Osteoblast (primary cell): ENCODE data around the gene CTLA4. TPM values are rescaled to one million over a fixed set of nuclear protein-coding genes. Genes with fewer than 3 reads are reported as not detected.
"Not testable (repeated sequence)": the region's sequence is repeated elsewhere in the genome, so short reads cannot be mapped to it uniquely, and the experiment has no call there.

Experiments used
- DNase-seq: peaks from one replicate; pipeline ENCODE4 v3.0.0; 2011; ENCODE audit warnings: low spot score, mixed read lengths; ENCODE audit not compliant: insufficient read length; ENCODE audit errors: missing footprints
- H2AFZ ChIP-seq: 2 replicates; pipeline ENCODE4 v1.6.0; 2011; ENCODE audit warnings: mild to moderate bottlenecking, low read length
- H3K27ac ChIP-seq: 2 replicates; pipeline ENCODE4 v1.5.1; 2011; ENCODE audit warnings: mild to moderate bottlenecking, low read depth, low read length, moderate library complexity
- H3K27me3 ChIP-seq: 2 replicates; pipeline ENCODE4 v1.6.0; 2012; ENCODE audit warnings: mild to moderate bottlenecking, control low read depth, inconsistent platforms, low read length, moderate library complexity; ENCODE audit not compliant: insufficient read depth
- H3K36me3 ChIP-seq: 2 replicates; pipeline ENCODE4 v1.5.1; 2011; ENCODE audit warnings: mild to moderate bottlenecking, low read length, control low read depth, moderate library complexity; ENCODE audit not compliant: insufficient read depth
- H3K4me1 ChIP-seq: 2 replicates; pipeline ENCODE4 v1.5.1; 2011; ENCODE audit warnings: mild to moderate bottlenecking, low read length, control low read depth, moderate library complexity; ENCODE audit not compliant: insufficient read depth
- H3K4me2 ChIP-seq: 2 replicates; pipeline ENCODE4 v1.6.0; 2011; ENCODE audit warnings: mild to moderate bottlenecking, low read length; ENCODE audit not compliant: insufficient read depth
- H3K4me3 ChIP-seq: fragments of 200-600 bp; sonication (generic); 3 replicates; pipeline ENCODE4 v1.5.1; 2012; ENCODE audit warnings: mild to moderate bottlenecking, low read length, inconsistent platforms; ENCODE audit not compliant: insufficient read depth
- H3K79me2 ChIP-seq: 2 replicates; pipeline ENCODE4 v1.6.0; 2012; ENCODE audit warnings: mild to moderate bottlenecking, low read length, control low read depth, inconsistent platforms; ENCODE audit not compliant: insufficient read depth
- H3K9me3 ChIP-seq: 2 replicates; pipeline ENCODE4 v1.5.1; 2011; ENCODE audit warnings: low read depth, low read length, control low read depth
- H4K20me1 ChIP-seq: 2 replicates; pipeline ENCODE4 v1.6.0; 2012; ENCODE audit warnings: mild to moderate bottlenecking, low read length, control low read depth; ENCODE audit not compliant: insufficient read depth
- total RNA-seq: library from RNA; depleted of rRNA; stranded (reverse); fragments of >200 nt; gene quantifications from 2 replicates; pipeline ENCODE4 v1.2.3, GENCODE V29; 2012
- TF ChIP-seq, protein P1 (sequence below): IDR thresholded peaks from 2 replicates; pipeline ENCODE4 v1.5.1; 2011; ENCODE audit warnings: mild to moderate bottlenecking, low read depth, low read length, moderate library complexity; ENCODE audit errors: extremely low read depth

The CTLA4 gene
- total RNA-seq, 1 donor, result not detected

DNA sequence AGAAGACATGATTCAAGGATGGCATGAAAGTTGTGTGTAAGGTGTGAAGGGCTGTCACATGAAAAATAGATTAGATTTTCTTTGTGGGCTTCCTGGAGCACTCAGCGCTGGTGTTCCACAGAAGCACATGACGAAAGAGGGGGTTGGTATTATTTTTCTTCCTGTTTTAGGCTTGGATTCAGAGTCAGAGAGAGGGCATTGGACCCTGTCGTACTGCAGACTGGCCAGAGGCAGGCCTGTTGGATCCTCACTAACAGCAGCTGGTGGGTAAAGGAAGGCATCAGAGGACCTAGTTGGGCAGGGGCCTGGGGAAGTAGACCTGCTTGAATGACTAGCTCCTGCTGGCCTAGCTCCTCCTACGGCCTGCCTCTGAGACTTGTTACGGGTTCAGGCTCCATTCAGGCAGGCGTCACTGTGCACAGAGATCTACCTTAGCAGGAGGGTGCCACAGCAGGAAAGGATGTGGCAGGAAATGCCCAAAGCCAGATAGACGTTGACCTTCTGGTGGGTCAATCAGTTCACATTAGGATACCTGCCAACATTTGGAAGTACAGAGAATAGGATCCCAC lies 13.1 kb downstream of the CTLA4 start:
- H3K4me3 ChIP-seq, result no peak overlapping the region
- H3K4me1 ChIP-seq, result no peaks in the 10 kb centered on the region
- no peaks in the 10 kb centered on the region for H3K79me2 ChIP-seq
- H3K27ac ChIP-seq, result no peak overlapping the region
- DNase-seq, result no peak
- no peaks in the 10 kb centered on the region for H3K9me3 ChIP-seq
- H3K36me3 ChIP-seq, result no peaks in the 10 kb centered on the region
- TF ChIP-seq, protein P1, sequence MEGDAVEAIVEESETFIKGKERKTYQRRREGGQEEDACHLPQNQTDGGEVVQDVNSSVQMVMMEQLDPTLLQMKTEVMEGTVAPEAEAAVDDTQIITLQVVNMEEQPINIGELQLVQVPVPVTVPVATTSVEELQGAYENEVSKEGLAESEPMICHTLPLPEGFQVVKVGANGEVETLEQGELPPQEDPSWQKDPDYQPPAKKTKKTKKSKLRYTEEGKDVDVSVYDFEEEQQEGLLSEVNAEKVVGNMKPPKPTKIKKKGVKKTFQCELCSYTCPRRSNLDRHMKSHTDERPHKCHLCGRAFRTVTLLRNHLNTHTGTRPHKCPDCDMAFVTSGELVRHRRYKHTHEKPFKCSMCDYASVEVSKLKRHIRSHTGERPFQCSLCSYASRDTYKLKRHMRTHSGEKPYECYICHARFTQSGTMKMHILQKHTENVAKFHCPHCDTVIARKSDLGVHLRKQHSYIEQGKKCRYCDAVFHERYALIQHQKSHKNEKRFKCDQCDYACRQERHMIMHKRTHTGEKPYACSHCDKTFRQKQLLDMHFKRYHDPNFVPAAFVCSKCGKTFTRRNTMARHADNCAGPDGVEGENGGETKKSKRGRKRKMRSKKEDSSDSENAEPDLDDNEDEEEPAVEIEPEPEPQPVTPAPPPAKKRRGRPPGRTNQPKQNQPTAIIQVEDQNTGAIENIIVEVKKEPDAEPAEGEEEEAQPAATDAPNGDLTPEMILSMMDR, result no peak
- H2AFZ ChIP-seq, result no peak overlapping the region
- H4K20me1 ChIP-seq, result no peaks in the 10 kb centered on the region
- no peak overlapping the region for H3K4me2 ChIP-seq
- H3K27me3 ChIP-seq, result peaks cover 23% of the 10 kb centered on the region

DNA sequence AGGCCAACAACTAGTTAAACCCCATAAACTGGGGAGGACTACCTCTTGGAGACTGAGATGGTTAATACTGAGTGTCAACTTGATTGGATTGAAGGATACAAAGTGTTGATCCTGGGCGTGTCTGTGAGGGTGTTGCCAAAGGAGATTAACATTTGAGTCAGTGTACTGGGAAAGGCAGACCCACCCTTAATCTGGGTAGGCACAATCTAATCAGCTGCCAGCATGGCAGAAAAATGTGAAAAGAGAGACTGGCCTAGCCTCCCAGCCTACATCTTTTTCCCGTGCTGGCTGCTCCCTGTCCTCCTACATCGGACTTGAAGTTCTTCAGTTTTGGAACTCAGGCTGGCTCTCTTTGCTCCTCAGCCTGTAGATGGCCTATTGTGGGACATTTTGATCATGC lies 13.6 kb downstream of the CTLA4 start:
- not testable (repeated sequence) for H2AFZ ChIP-seq, H3K9me3 ChIP-seq, H3K36me3 ChIP-seq, DNase-seq, H3K4me1 ChIP-seq, H3K27ac ChIP-seq, H3K4me3 ChIP-seq, H3K79me2 ChIP-seq, H3K4me2 ChIP-seq, H4K20me1 ChIP-seq
- peaks cover 19% of the 10 kb centered on the region for H3K27me3 ChIP-seq

DNA sequence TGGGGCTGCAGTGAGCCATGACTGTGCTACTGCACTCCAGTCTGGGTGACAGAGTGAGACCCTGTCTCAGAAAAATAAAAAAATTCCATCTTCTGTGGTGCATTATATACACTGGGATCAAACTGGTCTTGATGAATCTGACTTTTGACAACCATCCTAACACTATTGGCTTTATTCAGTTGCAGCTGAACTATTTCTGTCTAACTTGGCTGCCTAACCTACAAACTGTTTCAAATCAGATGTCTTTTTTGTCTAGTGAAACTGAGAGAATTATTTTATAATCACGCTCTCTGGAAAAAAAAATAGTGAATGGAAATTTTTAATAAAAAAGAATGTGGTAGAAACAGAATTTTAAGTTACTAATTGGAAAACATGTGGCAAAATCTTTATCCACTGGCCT lies 15.0 kb downstream of the CTLA4 start:
- no peaks in the 10 kb centered on the region for H4K20me1 ChIP-seq
- H3K27ac ChIP-seq, result no peak overlapping the region
- H3K27me3 ChIP-seq, result peaks cover 12% of the 10 kb centered on the region
- no peak overlapping the region for H2AFZ ChIP-seq
- H3K9me3 ChIP-seq, result no peaks in the 10 kb centered on the region
- no peaks in the 10 kb centered on the region for H3K79me2 ChIP-seq
- DNase-seq, result no peak
- no peaks in the 10 kb centered on the region for H3K36me3 ChIP-seq
- TF ChIP-seq, protein P1, result no peak
- no peaks in the 10 kb centered on the region for H3K4me1 ChIP-seq
- H3K4me2 ChIP-seq, result no peak overlapping the region
- no peak overlapping the region for H3K4me3 ChIP-seq

DNA sequence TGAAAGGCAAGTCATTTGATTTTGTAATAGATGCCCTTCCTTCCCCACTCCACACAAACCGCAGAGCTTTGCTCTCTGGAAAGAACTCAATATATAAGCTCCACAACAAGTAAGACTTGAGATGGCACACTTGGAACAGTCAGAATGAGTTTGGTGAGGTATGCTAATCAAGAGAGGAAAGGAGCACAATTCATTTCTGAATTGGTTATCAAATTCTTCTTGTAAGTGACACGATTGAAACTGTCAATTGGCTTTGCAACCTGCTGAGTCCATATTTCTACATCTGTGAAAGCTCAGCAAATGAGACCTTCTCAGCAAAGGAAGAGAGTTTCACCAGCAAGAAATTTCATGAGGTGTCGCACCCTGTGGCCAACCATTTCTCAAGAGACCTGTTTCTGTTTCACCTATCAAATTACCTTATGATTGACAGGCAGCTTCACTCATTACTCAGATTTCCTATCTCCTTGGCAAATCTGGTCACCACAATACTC lies 19.1 kb downstream of the CTLA4 start:
- Histone ChIP-seq H3K79me2 (no peaks in the 10 kb centered on the region), H3K4me1 (no peaks in the 10 kb centered on the region), H3K27me3 (peaks cover 5% of the 10 kb centered on the region), H3K27ac (no peak overlapping the region), H4K20me1 (no peaks in the 10 kb centered on the region), H3K4me3 (no peak overlapping the region), H2AFZ (no peak overlapping the region), H3K36me3 (no peaks in the 10 kb centered on the region), H3K9me3 (no peaks in the 10 kb centered on the region), H3K4me2 (no peak overlapping the region)
- no peak for DNase-seq
- TF ChIP-seq, protein P1, result no peak
